Retina (tissue), 1 donor: Measurements from ENCODE around the gene CTNND2.

Source experiments
- DNase-seq: peaks from one replicate; pipeline ENCODE4 v3.0.0-alpha.2; 2016

Gene CTNND2

GRCh38 chr5:11301171-11301570 is 603.1 kb downstream of the CTNND2 start:
- no peak for DNase-seq

DNA sequence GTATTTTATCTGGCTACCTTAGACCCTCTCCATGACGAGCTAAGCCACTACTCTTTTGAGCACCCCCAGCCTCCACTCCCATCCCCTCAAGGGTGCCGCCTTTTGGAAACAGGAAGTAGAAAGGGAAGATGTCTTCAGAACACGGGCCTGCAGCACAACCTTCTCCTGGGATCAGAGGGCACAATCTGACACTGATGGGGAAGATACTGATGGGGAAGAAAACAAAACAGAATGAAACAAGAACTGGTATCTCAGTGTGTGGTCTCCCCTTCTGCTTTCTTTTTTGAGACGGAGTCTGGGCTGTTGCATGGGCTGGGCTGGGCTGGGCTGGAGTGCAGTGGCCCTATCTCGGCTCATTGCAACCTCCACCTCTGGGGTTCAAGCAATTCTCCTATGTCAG is 603.5 kb downstream of the CTNND2 start:
- no peak for DNase-seq

GRCh38 chr5:11298877-11299276 is 605.4 kb downstream of the CTNND2 start:
- no peak for DNase-seq

- no peak for DNase-seq
These were observed 610.7 kb downstream of the CTNND2 start for GRCh38 chr5:11293523-11293922.

DNA sequence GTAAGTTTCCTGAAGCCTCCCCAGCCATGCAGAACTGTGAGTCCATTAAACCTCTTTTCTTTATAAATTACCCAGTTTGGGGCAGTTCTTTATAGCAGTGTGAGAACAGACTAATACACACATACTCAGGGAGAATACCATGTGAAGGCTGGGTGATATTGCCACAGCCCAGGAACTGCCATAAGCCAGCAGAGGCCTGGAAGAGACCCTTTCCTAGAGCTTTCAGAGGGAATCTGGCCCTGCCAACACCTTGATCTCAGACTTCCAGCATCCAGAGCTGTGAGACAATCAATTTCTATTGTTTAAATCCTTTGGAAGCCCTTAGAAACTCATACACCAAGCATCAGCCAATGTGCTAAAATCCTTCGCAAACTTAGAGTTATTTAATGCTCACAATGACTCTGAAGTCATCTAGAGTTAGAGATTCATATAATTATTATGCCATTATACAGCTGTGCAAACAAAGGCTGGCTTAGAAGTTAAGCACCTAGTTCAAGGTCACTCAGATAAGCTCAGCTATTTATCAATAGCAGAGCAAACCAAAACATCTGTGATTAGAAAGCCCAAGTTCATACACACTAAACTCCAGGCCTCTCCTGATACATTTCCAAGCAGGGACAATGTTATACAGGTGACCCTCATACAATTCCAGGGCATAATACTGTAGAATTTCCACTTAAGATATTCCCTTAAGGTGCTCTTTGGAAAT is 611.4 kb downstream of the CTNND2 start:
- DNase-seq: no peak

DNA sequence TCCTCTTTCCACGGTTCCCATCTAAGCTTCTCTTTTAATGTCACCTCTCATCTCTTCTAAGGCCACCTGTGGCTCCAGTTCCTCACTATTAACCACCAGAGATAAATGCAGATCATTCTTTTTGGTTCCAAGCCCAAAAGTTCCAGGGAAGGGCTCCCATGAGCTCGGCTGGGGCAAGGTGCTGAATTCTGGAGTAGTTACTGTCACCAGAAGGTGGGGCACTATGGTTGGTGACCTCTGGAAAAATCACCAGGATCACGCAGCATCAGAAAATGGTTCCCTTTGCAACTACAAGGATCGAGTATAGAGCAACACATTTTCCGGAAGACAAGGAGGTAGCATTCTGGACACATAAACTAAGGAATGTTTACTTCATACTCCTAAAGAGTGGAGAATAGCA is 614.5 kb downstream of the CTNND2 start:
- no peak for DNase-seq

GRCh38 chr5:11289208-11289607 is 615.0 kb downstream of the CTNND2 start:
- DNase-seq: no peak

- no peak for DNase-seq
These were observed 622.4 kb downstream of the CTNND2 start for GRCh38 chr5:11281842-11282241.

GRCh38 chr5:11277323-11277722 is 626.9 kb downstream of the CTNND2 start:
- no peak for DNase-seq

DNA sequence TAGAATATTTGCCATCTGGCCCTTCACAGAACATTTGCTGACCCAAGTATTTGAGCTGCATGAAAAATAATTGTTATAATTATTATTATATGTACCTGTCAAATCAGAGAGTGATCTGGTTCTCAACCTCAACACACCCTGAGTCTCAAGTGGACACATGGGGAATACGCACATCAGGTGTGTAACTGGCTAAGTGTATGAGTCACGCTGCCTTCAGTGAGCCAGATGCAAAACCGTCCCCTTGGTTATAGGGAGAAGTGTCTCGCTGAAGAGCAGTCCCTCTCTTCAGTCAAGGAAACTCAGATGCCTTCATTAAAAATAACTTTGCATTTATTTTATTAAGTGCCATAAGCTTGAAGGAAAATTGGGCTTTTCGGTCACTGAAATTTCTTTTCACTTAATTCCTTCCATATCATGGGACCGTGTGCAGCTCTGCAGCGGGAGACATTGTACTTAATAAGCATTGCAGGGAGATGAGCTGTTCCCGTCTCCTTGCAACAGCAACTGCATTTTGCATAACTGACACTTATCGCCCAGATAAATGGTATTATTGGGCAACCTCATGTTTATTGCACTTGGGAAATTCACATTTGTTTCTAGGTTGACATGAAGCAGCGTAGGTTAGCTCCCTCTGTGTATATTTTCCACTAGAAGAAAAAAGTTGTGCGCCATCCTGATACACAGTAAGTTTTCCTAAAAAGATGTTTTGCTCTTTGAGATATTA is 630.9 kb downstream of the CTNND2 start:
- no peak for DNase-seq

DNA sequence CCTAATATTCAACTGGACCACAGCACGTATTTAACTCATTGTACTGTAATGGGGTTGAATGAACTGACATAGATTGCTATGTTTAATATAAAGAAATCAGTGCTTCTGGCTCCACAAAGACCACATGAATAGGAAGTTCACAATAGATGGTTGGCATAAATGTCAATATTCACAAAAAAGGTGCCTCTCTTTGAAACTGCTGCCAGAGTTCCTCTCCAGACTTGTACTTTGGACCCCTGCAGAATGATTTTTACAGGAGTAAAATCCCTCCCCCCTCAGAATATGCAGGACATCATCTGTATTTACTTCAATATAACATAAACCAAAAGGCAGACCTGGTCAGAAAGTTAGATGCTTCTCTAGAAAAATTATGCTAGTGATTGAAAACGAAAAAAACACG is 634.7 kb downstream of the CTNND2 start:
- DNase-seq: no peak

DNA sequence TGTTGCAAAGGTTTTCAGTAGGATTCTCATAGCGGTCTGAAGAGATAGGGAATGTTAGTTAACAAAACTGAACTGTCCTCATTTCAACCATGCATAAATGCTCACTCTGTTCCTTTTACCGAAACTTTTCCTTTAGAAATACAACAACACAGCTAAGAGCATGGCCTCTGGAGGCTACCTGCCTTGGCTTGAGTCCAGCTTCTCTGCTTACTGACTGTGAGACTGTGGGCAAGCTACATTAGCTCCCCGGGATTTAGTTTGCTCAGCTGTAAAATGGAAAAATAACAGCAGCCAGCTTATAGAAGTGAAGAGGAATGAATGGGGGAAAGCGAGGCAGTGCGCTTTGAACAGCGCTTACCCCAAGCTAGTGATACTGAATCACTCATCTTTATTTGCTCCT is 635.4 kb downstream of the CTNND2 start:
- DNase-seq: no peak

DNA sequence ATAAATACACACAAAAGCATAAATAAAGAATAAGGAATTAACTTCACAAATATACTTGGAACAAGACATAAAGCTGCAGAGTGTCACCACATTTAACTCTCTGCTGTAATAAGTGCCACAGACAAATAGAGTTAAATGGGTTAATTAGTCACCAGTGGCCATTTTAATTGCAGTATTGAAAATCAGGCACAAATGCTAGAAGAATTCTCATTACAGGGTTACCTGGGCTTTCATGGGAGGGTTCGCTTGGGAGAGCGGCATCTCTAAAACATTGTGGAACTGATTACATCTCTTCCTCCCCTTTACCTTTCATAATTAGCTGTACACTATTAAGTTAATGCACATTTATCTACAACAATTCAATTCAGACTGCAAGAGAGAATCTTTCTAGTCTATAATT is 637.9 kb downstream of the CTNND2 start:
- no peak for DNase-seq

DNA sequence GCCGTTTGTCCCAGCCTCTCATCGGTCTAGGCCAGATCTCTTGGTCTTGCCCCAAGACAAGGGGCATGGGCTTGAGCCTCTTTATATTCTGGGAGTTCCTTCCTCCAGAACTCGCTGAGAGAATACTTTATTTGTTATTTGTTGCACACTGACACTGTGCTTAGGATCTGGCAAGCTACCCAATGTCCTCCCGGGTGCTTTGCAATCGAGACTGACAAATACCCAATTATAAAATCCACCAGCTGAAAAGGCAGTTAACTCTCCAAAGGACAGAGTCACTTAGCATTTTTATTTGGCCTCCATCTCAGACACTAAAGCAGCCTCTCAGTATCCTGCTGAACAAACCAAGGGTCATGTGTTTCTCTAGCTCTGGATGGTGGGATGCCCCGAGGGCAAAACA is 643.0 kb downstream of the CTNND2 start:
- DNase-seq: no peak

DNA sequence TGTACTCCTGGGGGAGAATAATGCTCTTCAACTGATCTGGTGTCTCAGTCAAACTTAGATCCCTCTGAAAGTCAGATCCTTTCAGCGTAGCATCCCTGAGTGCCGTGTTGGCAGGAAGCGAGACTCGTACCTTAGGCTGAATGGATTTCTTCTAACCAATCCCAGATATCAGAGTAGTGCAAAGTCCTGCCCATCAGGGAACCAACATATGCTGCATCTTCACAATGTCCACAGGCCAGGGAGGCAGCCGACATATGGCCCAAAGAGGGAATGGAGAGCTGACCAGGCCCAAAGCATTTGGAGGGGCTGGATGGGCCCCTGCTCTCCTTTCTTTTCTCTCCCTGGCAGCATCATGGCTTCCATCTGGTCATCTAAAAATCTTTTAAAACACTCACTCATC is 646.2 kb downstream of the CTNND2 start:
- DNase-seq: no peak

GRCh38 chr5:11252523-11252922 is 651.7 kb downstream of the CTNND2 start:
- DNase-seq: no peak

- peak; percentile 32 for DNase-seq
These were observed 652.2 kb downstream of the CTNND2 start for GRCh38 chr5:11252075-11252474.

- DNase-seq: no peak
These were observed 653.0 kb downstream of the CTNND2 start for GRCh38 chr5:11251247-11251646.

DNA sequence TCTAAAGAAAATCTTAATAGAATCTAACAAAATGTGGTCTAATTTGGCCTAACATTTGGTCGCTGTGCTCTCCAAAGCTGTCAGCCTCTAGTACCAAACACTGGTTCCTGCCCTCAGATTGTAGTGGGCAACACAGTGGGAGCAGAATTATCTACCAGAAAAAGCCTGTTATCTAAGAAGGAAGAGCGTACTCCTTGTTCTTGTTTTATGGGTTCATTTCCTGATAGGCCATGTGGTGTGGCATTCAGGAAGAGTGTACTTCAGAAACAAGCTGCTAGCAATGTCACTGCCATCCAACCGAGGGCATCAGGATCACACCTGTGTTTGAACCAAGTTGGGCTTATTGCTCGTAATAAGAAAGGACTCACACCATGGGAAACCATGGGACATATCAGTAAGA is 655.3 kb downstream of the CTNND2 start:
- no peak for DNase-seq

DNA sequence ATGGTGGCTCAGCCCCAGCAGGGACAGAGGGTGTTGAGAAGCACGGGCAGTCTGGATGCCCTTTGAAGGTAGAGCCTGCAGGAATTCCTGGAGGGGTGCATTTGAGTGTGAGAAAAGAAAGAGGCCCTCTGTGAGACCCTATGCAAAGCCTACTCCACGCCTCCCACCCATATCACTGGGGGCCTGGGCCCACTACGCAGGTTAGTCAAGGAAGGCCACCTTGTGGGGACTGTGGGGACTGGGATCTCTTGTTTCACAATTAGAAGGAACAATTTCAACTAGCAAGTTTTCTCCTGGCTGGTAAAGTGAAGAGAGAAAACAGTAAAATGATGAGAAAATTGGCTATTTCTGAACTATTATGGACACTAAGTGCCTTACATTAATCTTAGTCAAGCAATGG is 657.0 kb downstream of the CTNND2 start:
- DNase-seq: no peak

DNA sequence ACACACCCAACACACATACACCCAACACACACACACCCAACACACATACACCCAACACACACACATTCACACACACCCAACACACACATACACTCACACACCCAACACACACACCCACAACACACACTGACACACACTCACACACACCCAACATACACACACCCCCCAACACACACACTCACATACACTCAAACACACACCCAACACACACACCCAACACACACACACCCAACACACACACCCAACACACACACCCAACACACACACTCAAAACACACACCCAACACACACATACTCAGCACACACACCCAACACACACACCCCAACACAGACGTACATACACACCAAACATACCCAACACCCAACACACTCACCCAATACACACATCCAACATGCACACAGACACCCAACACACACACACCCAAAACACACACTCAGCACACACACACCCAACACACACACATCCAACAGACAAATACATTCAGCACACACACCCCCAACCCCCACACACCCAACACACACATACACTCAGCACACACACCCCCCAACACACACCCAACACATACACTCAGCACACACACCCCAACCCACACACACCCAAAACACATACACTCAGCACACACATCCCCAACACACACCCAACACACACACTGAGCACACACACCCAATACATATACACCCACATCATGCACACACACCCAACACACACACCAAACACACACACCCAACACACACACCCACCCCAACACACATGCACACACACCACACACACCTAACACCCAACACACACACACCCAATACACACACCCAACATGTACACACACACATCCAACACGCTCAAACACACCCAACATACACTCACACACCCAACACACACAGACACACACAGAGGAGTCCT is 663.7 kb downstream of the CTNND2 start:
- DNase-seq: no peak

- DNase-seq: no peak
These were observed 664.8 kb downstream of the CTNND2 start for GRCh38 chr5:11239261-11240015.

GRCh38 chr5:11234501-11234911 is 669.7 kb downstream of the CTNND2 start:
- no peak for DNase-seq
